H9 (cell line): ENCODE results near the gene PDE4B. TPM values are rescaled to one million over a fixed set of nuclear protein-coding genes. Genes with fewer than 3 reads are reported as not detected.
"Not testable (repeated sequence)": the region's sequence is repeated elsewhere in the genome, so short reads cannot be mapped to it uniquely, and the experiment has no call there.

ENCODE experiments used
- DNase-seq: peaks from one replicate; pipeline ENCODE4 v3.0.0-alpha.2; 2017
- H2AFZ ChIP-seq: one replicate; pipeline ENCODE4 v1.6.1; 2013; ENCODE audit warnings: mild to moderate bottlenecking, low read length, control low read depth, moderate library complexity
- H2AK5ac ChIP-seq: 2 replicates; pipeline ENCODE4 v1.6.1; 2013; ENCODE audit warnings: low read length, control low read depth, mixed read lengths; ENCODE audit not compliant: insufficient read length
- H2BK120ac ChIP-seq: one replicate; pipeline ENCODE4 v1.6.1; 2013; ENCODE audit warnings: low read depth, mild to moderate bottlenecking, low read length, control low read depth, inconsistent platforms; ENCODE audit not compliant: poor library complexity, severe bottlenecking
- H2BK12ac ChIP-seq: 2 replicates; pipeline ENCODE4 v1.6.1; 2013; ENCODE audit warnings: low read length, control low read depth, mixed read lengths, low read depth; ENCODE audit not compliant: insufficient read length
- H2BK15ac ChIP-seq: 2 replicates; pipeline ENCODE4 v1.6.1; 2013; ENCODE audit warnings: low read depth, low read length, control low read depth
- H2BK20ac ChIP-seq: one replicate; pipeline ENCODE4 v1.6.1; 2013; ENCODE audit warnings: low read depth, mild to moderate bottlenecking, low read length, control low read depth, inconsistent platforms; ENCODE audit not compliant: poor library complexity, severe bottlenecking
- H2BK5ac ChIP-seq: 2 replicates; pipeline ENCODE4 v1.6.1; 2013; ENCODE audit warnings: low read length, control low read depth, mixed read lengths; ENCODE audit not compliant: insufficient read length
- H3K14ac ChIP-seq: 2 replicates; pipeline ENCODE4 v1.6.1; 2013; ENCODE audit warnings: low read length, control low read depth; ENCODE audit not compliant: insufficient read depth
- H3K18ac ChIP-seq: 2 replicates; pipeline ENCODE4 v1.6.1; 2013; ENCODE audit warnings: low read depth, mild to moderate bottlenecking, mixed read lengths, low read length, control low read depth; ENCODE audit not compliant: insufficient read length
- H3K23ac ChIP-seq: 2 replicates; pipeline ENCODE4 v1.6.1; 2013; ENCODE audit warnings: low read length, control low read depth, mixed read lengths, low read depth; ENCODE audit not compliant: insufficient read length
- H3K23me2 ChIP-seq: 2 replicates; pipeline ENCODE4 v1.6.1; 2013; ENCODE audit warnings: low read depth, mild to moderate bottlenecking, mixed read lengths, low read length, control low read depth; ENCODE audit not compliant: insufficient read length, poor library complexity, severe bottlenecking
- H3K27ac ChIP-seq: 2 replicates; pipeline ENCODE4 v1.5.1; 2013; ENCODE audit warnings: low read length, control low read depth, mixed read lengths, low read depth; ENCODE audit not compliant: insufficient read length
- H3K27me3 ChIP-seq: 2 replicates; pipeline ENCODE4 v1.6.1; 2013; ENCODE audit warnings: low read length, control low read depth, inconsistent platforms; ENCODE audit not compliant: insufficient read depth
- H3K4ac ChIP-seq: 2 replicates; pipeline ENCODE4 v1.6.1; 2013; ENCODE audit warnings: low read depth, mild to moderate bottlenecking, control low read depth, inconsistent platforms, low read length, moderate library complexity
- H3K4me1 ChIP-seq: 2 replicates; pipeline ENCODE4 v1.6.1; 2013; ENCODE audit warnings: low read length, control low read depth, inconsistent platforms; ENCODE audit not compliant: insufficient read depth
- H3K4me2 ChIP-seq: 2 replicates; pipeline ENCODE4 v1.6.1; 2013; ENCODE audit warnings: low read length, control low read depth, mixed read lengths; ENCODE audit not compliant: insufficient read length, insufficient read depth
- H3K56ac ChIP-seq: 2 replicates; pipeline ENCODE4 v1.6.1; 2013; ENCODE audit warnings: low read depth, mild to moderate bottlenecking, mixed read lengths, low read length, control low read depth; ENCODE audit not compliant: insufficient read length
- H3K79me1 ChIP-seq: 2 replicates; pipeline ENCODE4 v1.6.1; 2013; ENCODE audit warnings: low read depth, mild to moderate bottlenecking, moderate library complexity, low read length, control low read depth, inconsistent platforms; ENCODE audit not compliant: insufficient read depth, poor library complexity, severe bottlenecking
- H3K79me2 ChIP-seq: 2 replicates; pipeline ENCODE4 v1.6.1; 2013; ENCODE audit warnings: low read length, control low read depth, inconsistent platforms; ENCODE audit not compliant: insufficient read depth
- H3K9ac ChIP-seq: 2 replicates; pipeline ENCODE4 v1.6.1; 2013; ENCODE audit warnings: low read length, control low read depth, mixed read lengths; ENCODE audit not compliant: insufficient read length; ENCODE audit errors: extremely low read depth
- H3K9me3 ChIP-seq: one replicate; pipeline ENCODE4 v1.6.1; 2013; ENCODE audit warnings: low read depth, low read length, inconsistent platforms; ENCODE audit not compliant: control insufficient read depth
- H3T11ph ChIP-seq: one replicate; pipeline ENCODE4 v1.6.1; 2013; ENCODE audit warnings: mild to moderate bottlenecking, low read length, control low read depth, inconsistent platforms
- H4K20me1 ChIP-seq: one replicate; pipeline ENCODE4 v1.6.1; 2013; ENCODE audit not compliant: control insufficient read depth, insufficient read length, insufficient read depth
- H4K5ac ChIP-seq: 2 replicates; pipeline ENCODE4 v1.6.1; 2013; ENCODE audit warnings: low read depth, mild to moderate bottlenecking, mixed read lengths, low read length, control low read depth; ENCODE audit not compliant: insufficient read length
- H4K8ac ChIP-seq: replicated peaks from 2 replicates; pipeline ENCODE4 v1.6.1; 2013; ENCODE audit warnings: low read length, control low read depth, mixed read lengths, low read depth; ENCODE audit not compliant: insufficient read length
- H4K91ac ChIP-seq: 2 replicates; pipeline ENCODE4 v1.6.1; 2013; ENCODE audit warnings: low read depth, mild to moderate bottlenecking, moderate library complexity, mixed read lengths, low read length, control low read depth; ENCODE audit not compliant: insufficient read length
- H3K27ac Mint-ChIP-seq, 3 experiments: 2 replicates in 2 of 3; 3 replicates in 1 of 3; pipeline ENCODE4 v1.8.0; 2020 to 2021; ENCODE audit warnings: mixed read lengths in 3 of 3, mild to moderate bottlenecking in 1 of 3, moderate library complexity in 1 of 3
- H3K27me3 Mint-ChIP-seq: 2 replicates; pipeline ENCODE4 v1.8.0; 2021; ENCODE audit warnings: low read depth, mild to moderate bottlenecking, moderate library complexity, mixed read lengths
- H3K36me3 Mint-ChIP-seq, 3 experiments: 2 replicates in 2 of 3; 3 replicates in 1 of 3; pipeline ENCODE4 v1.8.0; 2020 to 2021; ENCODE audit warnings: low read depth in 3 of 3, mixed read lengths in 3 of 3; ENCODE audit not compliant: insufficient read depth in 1 of 3
- H3K4me1 Mint-ChIP-seq, 2 experiments: 2 replicates each; pipeline ENCODE4 v1.8.0; 2020; ENCODE audit warnings: mixed read lengths in 2 of 2
- H3K4me3 Mint-ChIP-seq, 2 experiments: 2 replicates in 1 of 2; 3 replicates in 1 of 2; pipeline ENCODE4 v1.8.0; 2020 to 2021; ENCODE audit warnings: mild to moderate bottlenecking in 2 of 2, mixed read lengths in 2 of 2, moderate library complexity in 1 of 2
- H3K9me3 Mint-ChIP-seq, 2 experiments: 2 replicates in 1 of 2; 3 replicates in 1 of 2; pipeline ENCODE4 v1.8.0; 2020; ENCODE audit warnings: mild to moderate bottlenecking in 2 of 2, mixed read lengths in 2 of 2, moderate library complexity in 1 of 2
- CTCF ChIP-seq: fragments of 200-600 bp; sonication (generic); conservative IDR thresholded peaks from 3 replicates; pipeline ENCODE4 v1.8.0; 2021; ENCODE audit warnings: antibody characterized with exemption, mild to moderate bottlenecking
- WGBS: extraction: QIAGEN DNeasy Blood & Tissue Kit; methylation state at CpG from one replicate; pipeline ENCODE4 v1.1.7; 2013; ENCODE audit warnings: missing lambda C conversion rate, low lambda C conversion rate, mixed read lengths; ENCODE audit not compliant: insufficient read length; ENCODE audit errors: extremely low coverage; 5-methylcytosine and 5-hydroxymethylcytosine counted together
- total RNA-seq: library from RNA; stranded (reverse); gene quantifications from 2 replicates; pipeline ENCODE4 v1.2.1, GENCODE V29; 2021

Gene PDE4B
- total RNA-seq, 1 experiment from 2014 or later: 19.8 TPM

- Histone ChIP-seq H3K23me2 (no peaks in the 10 kb centered on the region), H3K14ac (no peak overlapping the region; the same call in 1 of the 2 replicates), H3K18ac (no peak overlapping the region), H2AK5ac (no peak overlapping the region), H2BK15ac (no peak overlapping the region), H2BK12ac (no peak overlapping the region), H2BK5ac (no peak overlapping the region), H3K4me1 (no peaks in the 10 kb centered on the region), H2BK120ac (no peak overlapping the region), H3K4me2 (no peak overlapping the region), H3K9ac (no peak overlapping the region), H4K5ac (no peak overlapping the region), H4K91ac (no peak overlapping the region), H3K56ac (no peak overlapping the region), H3T11ph (no peak overlapping the region), H2BK20ac (no peak overlapping the region), H3K79me2 (no peaks in the 10 kb centered on the region), H3K4ac (no peak overlapping the region), H2AFZ (no peak overlapping the region), H4K20me1 (no peaks in the 10 kb centered on the region), H3K79me1 (no peaks in the 10 kb centered on the region), H3K23ac (no peak overlapping the region), H3K27ac (no peak overlapping the region), H3K9me3 (no peaks in the 10 kb centered on the region), H3K27me3 (no peaks in the 10 kb centered on the region; the same call in 1 of the 2 replicates), H4K8ac (no peak overlapping the region)
- Mint-ChIP-seq H3K4me1 (peaks cover 0 to 2% of the 10 kb centered on the region in 2 experiments; a peak in 2 of 4 replicates), H3K36me3 (peaks cover 2 to 12% (median 4%) of the 10 kb centered on the region in 3 experiments; a peak in 2 of 7 replicates), H3K9me3 (peaks cover 7 to 14% of the 10 kb centered on the region in 2 experiments), H3K4me3 (no peak overlapping the region), H3K27ac (no peak overlapping the region), H3K27me3 (peaks cover under 1% of the 10 kb centered on the region)
- no CpG with 5 or more reads among the region's 4 CpGs for WGBS
- no peak for TF ChIP-seq CTCF
- no peak for DNase-seq
Measured at GRCh38 chr1:66405061-66405460, 612.4 kb downstream of the PDE4B start.

GRCh38 chr1:66411449-66411848, 618.8 kb downstream of the PDE4B start:
- H3K4me1 Mint-ChIP-seq, H3K27me3 ChIP-seq, H4K5ac ChIP-seq, H3K14ac ChIP-seq, H3K23me2 ChIP-seq, H3K79me2 ChIP-seq, H4K91ac ChIP-seq, H2BK15ac ChIP-seq, H4K20me1 ChIP-seq, H3K79me1 ChIP-seq, H3K27ac ChIP-seq, H3K23ac ChIP-seq, DNase-seq, H2BK120ac ChIP-seq, H3K27me3 Mint-ChIP-seq, H2AK5ac ChIP-seq, H3K9me3 ChIP-seq, H3K18ac ChIP-seq, H2BK20ac ChIP-seq, H2AFZ ChIP-seq, H4K8ac ChIP-seq, H2BK5ac ChIP-seq, H3K4me1 ChIP-seq, H3K4me3 Mint-ChIP-seq, H3T11ph ChIP-seq, H3K9ac ChIP-seq, H3K56ac ChIP-seq, H2BK12ac ChIP-seq, H3K4me2 ChIP-seq, H3K27ac Mint-ChIP-seq, H3K4ac ChIP-seq: not testable (repeated sequence)
- peaks cover 20 to 24% of the 10 kb centered on the region in 2 experiments for H3K9me3 Mint-ChIP-seq
- peaks cover 2 to 25% (median 11%) of the 10 kb centered on the region in 3 experiments; a peak in 4 of 7 replicates for H3K36me3 Mint-ChIP-seq
- no CpG with 5 or more reads among the region's 1 CpG for WGBS
